Heart left ventricle (tissue), 13 donors: ENCODE data around the gene DRD2.

Experiments used
- CTCF ChIP-seq, 12 donors: fragments of 200-600 bp; sonication (generic) in 4 of 12; IDR thresholded peaks; one replicate each; pipeline versions ENCODE4 v1.5.0 to v1.8.0; 2018 to 2022; ENCODE audit warnings: antibody characterized with exemption in 12 of 12, mild to moderate bottlenecking in 5 of 12
- POLR2A ChIP-seq, 2 donors: fragments of 450-650 bp; IDR thresholded peaks; one replicate each; pipeline ENCODE4 v1.6.1; 2017; ENCODE audit warnings: antibody characterized with exemption in 2 of 2, mild to moderate bottlenecking in 2 of 2, moderate library complexity in 2 of 2
- donor health status: ischemic (EF 13 %, LVEDD 7.1; RV severe dilation, severe dysfunction).
- donor health status: DM: no; HTN: yes; CAD: no.
- donor health status: DM: no; HTN: no; CAD: no.
- donor health status: ischemic (EF 25% LVEDD 6.9; RV normal size, moderate dysfunction).
- donor health status: ischemic (EF 25% LVEDD 5.7; RV mildly dilated, moderate dysfunction).
- donor health status: ischemic (EF 35%, LVEDD 5.7; RV mildly dilated, moderate dysfunction).
- donor health status: nonischemic (EF 11% LVEDD 7.7; RV severe dilation, severe dysfunction).
- donor health status: DM: yes; HTN: yes; CAD: no.
- donor health status: PGD.
- donor health status: ischemic (EF 29% LVEDD 5.4; RV normal size, mild dysfunction).
- donor health status: nonischemic (EF 23%, LVEDD 6.1; RV moderate dilation, normal function).

GRCh38 chr11:113436672-113437252 is 38.4 kb downstream of the DRD2 start:
- TF ChIP-seq POLR2A (IDR thresholded peaks at IDR 0.05) (no peak), CTCF (IDR thresholded peaks at IDR 0.05) (no peak)
